Stimulated activated CD4-positive, alpha-beta T cell treated with anti-CD3 and anti-CD28 coated beads, Interleukin-1b, Interleukin-23, amount 100 ng/mL, for 4 hours (primary cell): ENCODE results near the gene DYNLT3.

Experiments used
- DNase-seq, 2 donors: peaks; one replicate each; pipeline ENCODE4 v3.0.0-alpha.2; 2020; ENCODE audit warnings: low read depth in 2 of 2

DYNLT3 gene

DNA sequence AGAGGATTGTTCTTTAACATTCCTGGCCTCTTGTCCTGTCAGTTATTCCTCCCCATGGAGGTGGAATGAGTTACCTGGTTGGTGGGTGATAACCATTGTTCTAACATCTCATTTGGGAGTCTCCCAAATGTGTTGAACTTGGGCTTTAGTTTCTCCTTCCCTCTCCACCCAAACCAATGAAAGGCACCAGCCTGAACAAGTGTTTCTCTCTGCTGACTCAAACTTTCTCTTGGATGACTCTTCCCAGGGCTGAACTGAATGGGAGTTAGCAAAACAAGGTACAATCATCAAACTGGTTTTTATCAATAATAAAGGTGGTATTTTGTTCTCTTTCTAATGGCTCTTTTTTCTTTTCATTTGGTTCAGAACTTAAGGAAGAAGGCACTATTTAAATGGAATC, 2.7 kb downstream of the DYNLT3 start:
- no peak for DNase-seq

GRCh38 chrX:37840931-37841330, 6.4 kb downstream of the DYNLT3 start:
- no peak for DNase-seq

GRCh38 chrX:37834937-37835336, 12.4 kb downstream of the DYNLT3 start:
- no peak for DNase-seq

- no peak for DNase-seq
Measured at GRCh38 chrX:37830371-37830770, 17.0 kb downstream of the DYNLT3 start.

DNA sequence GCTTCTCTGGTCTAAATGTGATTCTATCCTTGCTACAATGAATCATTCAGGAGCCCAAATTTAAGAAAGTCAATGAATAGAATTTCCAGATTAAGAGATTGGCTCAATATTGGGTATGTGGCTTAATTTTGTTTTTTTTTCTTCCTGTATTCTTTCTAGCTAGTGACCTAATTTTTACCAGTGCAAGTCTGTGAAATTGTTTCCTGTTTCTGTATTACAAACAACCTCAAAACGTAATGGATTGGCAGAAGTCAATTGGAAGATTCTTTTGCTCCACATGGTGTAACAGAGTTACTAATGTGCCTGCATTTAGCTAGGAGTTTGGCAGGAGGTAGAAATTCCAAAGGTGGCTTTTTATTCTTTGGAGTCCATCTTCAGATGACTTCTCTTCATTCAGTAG, 17.6 kb downstream of the DYNLT3 start:
- no peak for DNase-seq

DNA sequence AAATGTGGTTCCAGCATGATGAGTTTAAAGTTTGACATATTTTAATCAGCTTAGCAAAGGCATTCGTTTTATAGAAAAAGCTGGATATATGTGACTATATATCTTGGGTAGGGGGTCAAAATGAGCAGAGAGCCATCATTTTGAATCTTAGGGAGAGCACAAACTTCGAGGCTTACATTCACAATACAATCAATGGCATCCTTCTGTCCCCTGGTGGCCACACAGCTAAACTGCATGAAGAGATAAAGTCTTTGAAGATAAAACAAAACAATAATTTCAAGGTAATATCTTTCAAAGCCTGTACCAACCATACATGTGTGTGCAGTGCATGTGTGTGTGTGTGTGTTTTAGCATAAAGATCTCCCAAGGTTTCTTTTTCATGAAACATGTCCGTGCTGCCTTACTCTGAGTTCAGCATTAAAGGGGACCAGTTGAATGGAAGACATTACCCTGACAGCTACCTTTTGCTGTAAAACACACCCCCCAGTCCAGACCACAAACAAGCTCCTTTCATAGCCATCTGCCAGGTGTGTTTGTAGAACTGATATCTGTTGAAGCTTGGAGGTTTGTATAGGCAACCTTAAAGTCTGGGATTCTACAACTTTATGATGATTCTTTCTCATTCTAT, 22.0 kb downstream of the DYNLT3 start:
- peak; percentile 4 to 35 for DNase-seq

- DNase-seq = no peak
Measured at GRCh38 chrX:37824491-37825214, 22.7 kb downstream of the DYNLT3 start.

GRCh38 chrX:37820646-37821045, 26.7 kb downstream of the DYNLT3 start:
- DNase-seq = no peak

GRCh38 chrX:37818031-37818430, 29.3 kb downstream of the DYNLT3 start:
- DNase-seq = no peak

GRCh38 chrX:37817579-37817978, 29.8 kb downstream of the DYNLT3 start:
- no peak for DNase-seq

- no peak for DNase-seq
Measured at GRCh38 chrX:37817176-37817575, 30.2 kb downstream of the DYNLT3 start.

DNA sequence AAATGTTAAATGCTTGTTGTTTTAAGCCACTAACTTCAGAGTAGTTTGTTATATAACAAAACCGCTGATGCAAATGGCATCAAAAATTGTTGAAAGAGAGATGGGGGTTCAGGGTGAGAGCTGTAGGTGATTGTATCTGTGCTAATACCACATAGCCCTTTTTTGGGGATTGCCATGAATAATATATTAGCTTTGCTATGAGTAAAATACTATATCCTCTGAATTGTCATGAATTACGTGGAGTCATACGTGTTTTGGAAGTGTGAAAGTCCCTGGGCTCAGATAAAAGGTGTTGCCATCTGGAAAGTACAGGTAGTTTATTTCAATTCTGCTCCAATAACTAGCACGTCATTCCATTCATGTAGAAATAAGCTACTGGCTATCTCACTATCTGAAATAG, 30.6 kb downstream of the DYNLT3 start:
- no peak for DNase-seq

GRCh38 chrX:37815366-37815765, 32.0 kb downstream of the DYNLT3 start:
- DNase-seq = no peak

DNA sequence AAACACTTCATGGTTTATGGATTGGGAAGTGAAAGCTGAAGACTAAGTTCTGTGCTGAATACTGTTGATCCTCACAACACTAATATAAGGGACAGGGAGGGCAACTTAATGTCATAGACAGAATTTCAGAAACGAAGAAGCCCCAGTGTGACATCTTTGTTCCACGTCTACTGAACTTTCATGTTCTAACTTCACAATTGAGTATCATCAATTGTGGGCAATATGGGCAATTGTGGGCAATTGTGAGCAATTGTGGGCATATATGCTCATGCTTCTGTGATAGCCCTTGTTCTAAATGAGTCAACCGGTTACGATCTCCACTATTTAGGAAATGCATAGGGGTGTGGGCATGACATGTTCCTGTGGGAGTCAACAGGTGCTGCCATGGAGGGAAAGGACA, 33.8 kb downstream of the DYNLT3 start:
- DNase-seq = no peak

GRCh38 chrX:37812110-37812509, 35.3 kb downstream of the DYNLT3 start:
- DNase-seq = no peak

DNA sequence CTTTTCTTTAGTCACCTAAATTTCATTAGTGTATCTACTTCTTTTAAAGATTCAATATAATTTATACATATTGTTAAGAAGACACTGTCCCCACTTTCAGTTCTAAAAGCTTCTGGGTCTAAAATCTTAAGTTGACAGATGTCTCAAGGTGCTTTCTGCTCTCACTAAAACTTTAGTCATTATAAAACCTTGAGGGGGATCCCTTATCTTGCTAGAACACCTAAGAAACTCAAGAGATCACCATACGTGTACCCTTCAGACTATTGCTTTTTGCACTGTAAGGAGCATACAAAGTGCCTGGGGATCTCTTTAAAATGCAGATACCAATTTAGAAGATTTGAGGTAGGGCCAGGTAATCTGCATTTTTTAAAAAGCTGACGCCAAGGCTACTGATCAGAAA, 37.4 kb downstream of the DYNLT3 start:
- no peak for DNase-seq

DNA sequence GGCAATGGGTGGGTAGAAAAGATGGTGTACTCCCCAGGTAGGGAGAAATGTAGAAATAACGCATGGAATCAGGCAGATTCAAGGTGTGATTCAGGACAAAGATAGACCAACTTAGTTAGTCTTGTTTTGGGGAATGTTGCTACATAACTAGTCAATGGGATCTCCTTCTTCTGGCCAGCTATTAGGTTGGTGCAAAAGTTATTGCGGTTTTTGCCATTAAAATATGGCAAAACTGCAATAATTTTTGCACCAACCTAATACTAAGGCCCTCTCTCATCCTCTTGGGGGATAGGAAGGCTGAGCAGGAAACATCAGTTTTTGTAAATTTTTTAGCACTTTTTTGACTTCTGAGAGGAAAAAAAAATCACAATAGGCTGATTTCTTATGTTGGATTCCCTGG, 44.3 kb downstream of the DYNLT3 start:
- DNase-seq = no peak

DNA sequence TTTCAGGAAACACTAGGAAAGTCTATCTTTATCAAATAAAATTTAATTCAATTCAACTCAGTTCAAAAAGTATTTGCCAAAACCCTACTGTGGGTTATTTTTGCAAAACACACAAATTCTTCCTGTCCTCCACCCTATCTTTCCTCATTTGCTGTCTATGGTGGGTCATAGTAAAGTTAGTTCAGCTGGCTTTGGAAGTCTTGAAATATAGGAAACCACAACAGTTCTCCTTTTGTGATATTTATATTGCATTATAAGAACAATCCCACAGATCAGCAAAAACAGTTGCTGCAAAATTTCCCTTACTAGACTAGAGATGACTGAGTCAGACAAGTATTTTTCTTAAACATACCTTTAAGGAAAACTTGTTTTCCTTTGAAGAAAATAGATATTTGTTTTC, 45.3 kb downstream of the DYNLT3 start:
- DNase-seq = no peak

DNA sequence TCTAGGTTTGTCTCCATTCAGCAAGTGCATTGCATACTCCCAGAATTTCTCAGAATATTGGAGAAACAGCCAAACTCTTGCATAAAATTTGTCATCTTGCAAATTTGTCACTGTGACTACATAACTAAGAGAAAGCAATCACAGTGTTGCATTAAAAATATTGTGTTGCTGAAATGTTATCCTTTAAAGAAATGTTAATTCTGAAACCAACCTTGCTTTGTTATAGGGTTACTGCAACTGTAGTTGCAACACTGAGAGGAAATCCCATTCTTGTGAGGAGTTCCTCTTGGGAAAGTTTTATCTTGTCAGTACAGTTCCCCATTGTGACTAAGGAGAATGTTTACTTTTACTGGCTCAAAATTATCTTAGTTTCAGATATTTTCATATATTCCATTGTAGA, 46.7 kb downstream of the DYNLT3 start:
- no peak for DNase-seq

- no peak for DNase-seq
Measured at GRCh38 chrX:37799936-37800335, 47.4 kb downstream of the DYNLT3 start.

- no peak for DNase-seq
Measured at GRCh38 chrX:37796805-37797204, 50.6 kb downstream of the DYNLT3 start.

DNA sequence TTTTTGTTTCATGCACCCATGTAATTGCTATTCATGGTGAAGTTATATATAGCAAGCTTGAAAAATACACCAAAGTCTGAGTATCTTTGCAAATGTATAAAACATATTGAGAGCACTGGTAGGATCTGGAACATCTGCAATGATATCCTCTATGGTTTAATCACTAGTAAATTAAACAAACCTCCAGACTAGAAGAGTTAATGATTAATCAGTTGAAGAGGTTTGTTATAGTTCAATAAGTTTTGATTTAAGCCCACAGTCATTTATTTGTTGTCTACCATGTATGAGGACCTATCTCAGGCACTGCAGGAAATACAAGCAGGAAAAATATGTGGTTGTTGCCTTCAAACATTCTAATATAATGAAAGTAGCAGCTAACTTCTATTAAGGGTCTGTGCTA, 51.1 kb downstream of the DYNLT3 start:
- no peak for DNase-seq
